GM19240 (cell line): ENCODE results near the gene HPS6.

Source experiments
- DNase-seq: peaks from one replicate; pipeline ENCODE4 v3.0.0; 2011; ENCODE audit warnings: low spot score; ENCODE audit not compliant: insufficient read length

Gene HPS6

DNA sequence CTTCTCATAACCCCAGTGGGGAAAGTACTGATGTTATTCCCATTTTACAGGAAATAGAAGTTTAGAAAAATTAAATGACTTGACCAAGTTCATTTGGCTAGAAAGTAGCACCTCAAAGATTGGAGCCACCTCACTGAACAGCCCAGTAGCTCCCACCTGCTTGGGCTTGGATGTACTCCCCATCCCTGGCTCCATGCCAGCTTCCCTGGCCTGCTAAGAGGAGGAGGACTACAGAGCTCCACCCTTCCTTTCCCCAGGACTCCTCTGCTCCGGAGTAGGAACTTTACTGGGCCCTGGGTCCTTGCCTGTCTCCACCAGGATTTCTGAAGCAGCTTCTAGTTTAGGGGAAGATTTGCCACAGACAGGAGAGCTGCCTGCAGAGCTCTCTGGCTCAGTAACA is 3.1 kb downstream of the HPS6 start:
- DNase-seq = no peak

DNA sequence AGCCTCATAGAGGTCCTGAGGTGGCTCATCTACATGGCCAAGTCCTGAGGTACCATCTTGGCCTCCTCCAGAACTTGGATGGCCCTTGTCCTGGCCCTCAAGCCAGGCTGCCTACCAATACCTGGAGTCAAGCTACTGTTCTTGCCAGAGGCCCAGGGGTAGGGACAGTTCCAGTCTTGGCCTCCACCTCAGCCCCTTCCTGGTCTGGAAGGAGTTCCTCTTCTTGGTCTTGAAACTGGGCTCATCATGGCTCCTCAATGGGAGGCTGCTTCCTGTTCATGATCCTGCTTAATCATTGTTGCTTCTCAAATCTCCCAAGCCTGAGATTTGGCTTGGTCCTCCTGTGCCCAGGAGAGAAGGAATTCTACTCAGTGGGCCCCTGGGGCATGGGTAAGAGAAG is 3.9 kb downstream of the HPS6 start:
- DNase-seq = no peak

- DNase-seq = peak; percentile 73
Measured at GRCh38 chr10:102072673-102073527, 7.8 kb downstream of the HPS6 start.

- no peak for DNase-seq
Measured at GRCh38 chr10:102083541-102083940, 18.4 kb downstream of the HPS6 start.

DNA sequence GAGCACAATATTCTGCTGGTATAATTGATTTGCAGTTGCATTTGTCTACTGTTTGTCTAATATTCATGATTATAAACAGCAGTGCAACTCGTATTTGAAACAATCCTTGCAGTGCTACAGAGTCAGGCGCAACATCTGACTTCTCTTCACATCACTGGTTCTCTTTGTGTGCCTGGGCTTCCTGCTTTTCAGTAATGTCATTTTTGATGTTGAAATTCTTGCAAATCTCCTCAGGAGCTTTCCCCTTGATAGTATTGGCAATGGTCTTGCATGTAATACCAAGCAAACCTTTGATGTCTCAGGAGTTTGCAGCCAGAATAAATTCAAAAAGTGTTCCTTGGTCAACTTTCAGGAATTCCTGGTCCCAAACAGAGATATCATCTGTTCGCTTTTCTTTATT is 20.2 kb downstream of the HPS6 start:
- DNase-seq = no peak

DNA sequence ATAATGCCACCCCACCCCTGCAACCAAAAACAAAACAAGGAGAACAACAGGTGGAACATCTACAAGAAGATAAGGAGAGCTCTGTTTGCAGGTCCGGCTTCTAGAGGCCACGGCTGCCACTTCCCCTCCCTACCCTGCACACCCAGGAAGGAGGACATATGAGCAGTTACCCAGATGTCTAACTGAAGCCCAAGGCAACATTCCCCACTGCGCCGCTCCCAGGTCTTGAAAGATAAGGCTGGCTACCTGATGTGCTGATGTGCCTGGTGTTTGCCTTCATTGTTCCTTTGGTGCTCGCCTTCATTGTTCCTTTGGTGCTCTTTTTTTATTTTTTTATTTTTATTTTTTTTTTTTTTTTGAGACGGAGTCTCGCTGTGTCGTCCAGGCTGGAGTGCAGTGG is 21.0 kb downstream of the HPS6 start:
- DNase-seq = no peak

- no peak for DNase-seq
Measured at GRCh38 chr10:102090772-102091171, 25.6 kb downstream of the HPS6 start.

DNA sequence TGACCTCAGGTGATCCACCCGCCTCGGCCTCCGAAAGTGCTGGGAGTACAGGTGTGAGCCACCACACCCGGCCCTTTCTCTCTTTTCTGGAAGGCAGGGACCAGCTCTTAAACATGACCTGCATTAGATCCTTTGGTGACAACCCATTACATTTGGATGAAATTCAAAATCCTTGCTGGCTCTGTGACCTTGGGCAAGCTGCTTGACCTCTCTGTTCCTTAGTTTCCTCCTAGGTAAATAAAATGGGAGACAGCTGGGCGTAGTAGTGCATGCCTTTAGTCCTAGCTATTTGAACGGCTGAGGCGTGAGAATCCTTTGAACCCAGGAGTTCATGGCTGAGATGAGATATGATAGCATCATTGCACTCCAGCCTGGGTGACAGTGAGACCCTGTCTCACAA is 31.3 kb downstream of the HPS6 start:
- DNase-seq = no peak

GRCh38 chr10:102101152-102101551 is 36.0 kb downstream of the HPS6 start:
- DNase-seq = no peak

- no peak for DNase-seq
Measured at GRCh38 chr10:102102421-102102820, 37.3 kb downstream of the HPS6 start.

- no peak for DNase-seq
Measured at GRCh38 chr10:102106998-102107397, 41.8 kb downstream of the HPS6 start.

- no peak for DNase-seq
Measured at GRCh38 chr10:102109166-102110116, 44.3 kb downstream of the HPS6 start.

- DNase-seq = no peak
Measured at GRCh38 chr10:102111276-102111675, 46.1 kb downstream of the HPS6 start.

DNA sequence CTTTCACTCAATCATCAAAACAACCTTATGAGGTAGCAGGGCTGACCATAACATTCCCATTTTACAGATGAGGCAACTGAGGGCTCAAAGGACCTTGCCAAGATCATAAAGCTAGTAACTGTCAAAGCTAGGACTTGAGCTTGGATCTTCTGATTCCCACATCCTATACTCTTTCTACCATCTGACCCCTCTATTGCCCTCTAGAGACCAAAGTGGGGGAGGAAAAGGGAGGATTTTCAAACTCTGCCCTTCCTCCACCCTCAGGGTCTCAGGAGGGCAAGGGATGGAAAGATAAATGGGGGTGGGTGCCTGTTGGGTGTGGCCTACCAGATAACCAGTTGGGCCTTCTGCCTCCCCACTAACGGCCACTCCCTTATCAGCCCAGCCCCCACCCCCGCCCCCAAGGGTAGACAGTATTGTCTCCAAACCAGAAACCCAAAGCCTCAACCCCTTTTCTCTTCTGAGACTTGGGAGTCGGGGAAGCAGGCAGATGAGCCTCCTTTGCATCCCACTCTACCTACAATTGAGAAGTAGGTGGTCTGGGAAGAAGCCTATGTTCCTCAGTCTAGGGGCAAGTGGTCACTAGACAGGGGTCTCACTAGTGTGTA is 47.2 kb downstream of the HPS6 start:
- no peak for DNase-seq

GRCh38 chr10:102113261-102113955 is 48.3 kb downstream of the HPS6 start:
- DNase-seq = no peak

DNA sequence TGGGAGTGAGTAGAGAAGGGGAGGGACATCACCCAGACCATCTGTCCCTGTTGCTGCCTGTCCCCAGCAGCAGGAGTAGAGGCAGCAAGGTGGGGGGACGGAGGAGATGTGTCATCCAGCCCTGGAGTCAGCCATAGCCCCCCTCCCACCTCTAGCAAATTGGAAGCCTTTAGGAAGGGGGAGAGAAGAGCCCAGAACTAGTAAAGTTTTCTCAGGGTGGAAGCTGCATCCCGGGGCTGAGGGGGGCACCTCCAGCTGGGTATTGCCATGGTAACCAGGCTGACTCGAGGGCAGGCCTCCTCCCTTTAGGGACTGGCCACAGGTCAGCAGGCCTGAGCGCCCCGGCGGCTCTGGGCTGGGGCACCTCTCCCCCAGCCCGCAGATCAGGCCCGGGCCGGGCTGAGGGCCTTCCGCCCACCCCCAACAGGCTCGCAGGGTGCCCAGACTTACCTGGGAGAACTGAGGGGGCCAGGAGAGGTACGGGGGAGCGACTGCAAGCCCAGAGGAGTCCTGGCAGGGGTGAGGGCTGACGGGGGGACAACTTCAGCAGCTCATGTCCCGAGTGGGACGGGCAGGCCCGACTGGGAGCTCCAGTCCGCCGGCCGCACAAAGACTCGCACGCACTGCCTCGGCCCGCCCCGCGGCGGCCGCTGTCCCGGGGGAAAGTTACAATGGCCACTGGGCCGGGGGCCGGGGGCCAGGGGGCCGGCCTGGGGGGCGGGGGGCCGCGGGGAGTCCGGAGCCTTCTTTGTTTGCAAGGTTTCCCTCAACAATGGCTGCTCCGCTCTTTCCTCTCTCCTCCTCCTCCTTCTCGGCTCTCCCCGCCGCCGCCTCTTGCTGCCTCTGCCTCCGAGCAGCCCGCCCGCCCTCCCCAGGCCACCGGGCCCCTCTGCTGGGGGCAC is 49.1 kb downstream of the HPS6 start:
- DNase-seq = no peak

DNA sequence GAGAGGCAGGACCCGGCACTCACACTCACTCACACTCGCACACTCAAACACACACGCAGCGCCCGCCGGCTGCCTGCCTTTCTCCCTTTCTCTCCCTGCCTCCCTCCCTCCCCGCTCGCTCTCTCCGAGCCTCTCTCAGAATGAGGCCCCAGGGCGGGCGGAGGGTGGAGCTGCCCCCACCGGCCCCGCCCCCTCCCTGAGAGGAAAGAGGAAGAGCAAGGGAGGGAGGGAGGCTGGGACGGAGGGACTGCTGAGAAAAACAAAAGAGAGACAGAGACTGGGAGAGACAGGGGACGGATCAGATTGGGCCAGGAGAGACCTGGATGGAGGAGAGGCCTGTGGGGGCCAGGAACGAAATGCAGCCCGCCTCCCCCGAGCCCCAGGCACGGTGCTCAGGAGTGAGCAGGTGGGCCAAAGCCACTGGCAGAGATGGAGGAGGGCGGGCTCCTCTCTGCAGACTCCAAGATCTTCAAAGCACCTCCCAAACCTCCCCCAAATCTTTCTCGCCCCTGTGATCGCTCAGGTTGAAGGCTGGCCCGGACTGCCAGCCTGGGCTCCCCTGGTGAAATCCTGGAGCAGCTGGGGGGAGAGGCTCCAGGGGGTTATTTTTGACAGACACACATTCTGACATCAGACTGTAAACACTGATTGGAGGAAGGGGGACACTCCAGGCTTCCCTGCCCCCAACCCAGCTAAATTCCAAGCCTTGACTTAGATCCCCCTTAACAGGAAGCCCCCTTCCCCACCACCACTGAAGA is 49.9 kb downstream of the HPS6 start:
- peak; percentile 77 for DNase-seq

DNA sequence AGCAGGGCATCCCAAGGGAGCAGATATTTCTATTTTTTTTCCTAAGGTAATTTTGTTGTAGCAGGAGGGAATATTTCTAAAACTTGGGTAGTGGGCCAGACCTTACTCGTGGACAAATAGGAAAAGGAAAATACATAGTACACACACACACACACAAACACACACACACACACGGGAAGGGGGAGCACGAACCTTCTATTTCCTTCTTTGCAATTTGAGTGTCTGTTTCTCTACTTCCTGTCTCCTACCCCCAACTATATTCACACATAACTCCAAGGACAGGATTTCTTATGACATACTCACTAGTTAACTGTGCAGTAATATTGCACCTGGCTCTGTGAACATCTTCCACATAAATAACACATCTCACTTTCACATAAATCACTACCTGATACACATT is 50.6 kb downstream of the HPS6 start:
- DNase-seq = no peak

- no peak for DNase-seq
Measured at GRCh38 chr10:102116656-102117055, 51.5 kb downstream of the HPS6 start.
